22Rv1 (cell line): ENCODE results near the gene RNF214.

Experiments used
- H3K27ac ChIP-seq: fragments of 450-650 bp; 2 replicates; pipeline ENCODE4 v1.5.1; 2017
- CTCF ChIP-seq: fragments of 450-650 bp; IDR thresholded peaks from 2 replicates; pipeline ENCODE4 v1.5.1; 2017; ENCODE audit warnings: mild to moderate bottlenecking
- ZFX ChIP-seq: fragments of 450-650 bp; IDR thresholded peaks from 2 replicates; pipeline ENCODE4 v1.6.1; 2017; ENCODE audit warnings: antibody characterized with exemption, borderline replicate concordance

The RNF214 gene

GRCh38 chr11:117217141-117218084, 15.1 kb upstream of the RNF214 start:
- no peak overlapping the region for H3K27ac ChIP-seq
- TF ChIP-seq CTCF (no peak), ZFX (no peak)

DNA sequence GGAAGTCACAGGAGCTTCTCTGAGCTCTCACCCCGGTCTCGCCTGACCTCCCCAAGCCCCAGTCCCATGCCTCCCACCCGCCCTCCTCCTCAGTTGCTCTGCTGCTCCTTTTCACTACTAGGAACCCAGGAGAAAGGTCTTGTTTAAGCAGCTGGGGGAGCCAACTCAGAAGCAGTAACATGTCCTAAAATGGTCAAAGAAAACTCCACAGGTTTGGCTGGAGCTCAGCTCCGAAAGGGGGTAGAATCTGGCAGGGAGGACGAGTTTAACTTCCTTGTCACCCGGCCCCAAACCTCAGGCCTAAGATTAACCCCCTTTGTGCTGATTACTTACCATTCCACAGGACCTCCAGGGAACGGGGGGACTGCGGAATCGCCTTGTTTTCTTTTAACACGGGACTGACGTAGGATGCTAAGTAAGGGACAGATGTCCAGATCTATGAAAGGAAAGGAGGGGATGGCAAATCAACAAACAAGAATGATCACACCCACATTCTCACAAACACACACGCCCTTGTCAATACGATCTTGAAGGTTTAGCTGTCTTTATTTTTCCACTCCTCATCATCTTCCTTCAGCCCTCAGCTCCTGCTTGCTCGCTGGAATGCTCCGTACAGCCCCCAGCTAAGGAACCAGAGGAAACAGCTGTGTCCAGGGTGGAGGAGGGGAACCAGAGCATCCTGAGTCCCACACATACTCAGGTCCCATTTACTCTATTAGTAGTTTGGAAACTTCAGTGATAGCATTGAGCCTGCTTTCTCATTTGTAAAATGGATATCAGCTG, 14.1 kb upstream of the RNF214 start:
- no peak overlapping the region for H3K27ac ChIP-seq
- TF ChIP-seq CTCF (no peak), ZFX (no peak)

DNA sequence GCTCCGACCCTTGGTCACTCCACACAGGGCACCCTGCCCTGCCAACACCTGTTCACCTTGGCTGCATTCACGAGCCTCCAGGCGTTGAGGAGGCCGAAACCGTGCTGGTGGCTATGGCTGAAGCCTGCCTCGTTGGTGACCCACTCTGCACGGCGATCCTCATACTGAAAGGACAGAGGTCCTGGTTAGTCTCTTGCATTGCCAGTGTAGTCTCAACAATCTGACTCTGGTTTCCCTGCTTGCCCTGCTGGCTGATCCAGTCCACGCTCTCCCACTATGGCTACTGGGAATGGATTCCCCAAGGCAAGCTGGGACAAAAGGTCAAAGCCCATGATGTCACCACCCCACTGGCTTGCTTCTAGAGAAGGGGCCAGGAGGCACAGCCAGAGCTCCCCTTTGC, 13.5 kb upstream of the RNF214 start:
- TF ChIP-seq CTCF (no peak), ZFX (no peak)
- no peak overlapping the region for H3K27ac ChIP-seq

DNA sequence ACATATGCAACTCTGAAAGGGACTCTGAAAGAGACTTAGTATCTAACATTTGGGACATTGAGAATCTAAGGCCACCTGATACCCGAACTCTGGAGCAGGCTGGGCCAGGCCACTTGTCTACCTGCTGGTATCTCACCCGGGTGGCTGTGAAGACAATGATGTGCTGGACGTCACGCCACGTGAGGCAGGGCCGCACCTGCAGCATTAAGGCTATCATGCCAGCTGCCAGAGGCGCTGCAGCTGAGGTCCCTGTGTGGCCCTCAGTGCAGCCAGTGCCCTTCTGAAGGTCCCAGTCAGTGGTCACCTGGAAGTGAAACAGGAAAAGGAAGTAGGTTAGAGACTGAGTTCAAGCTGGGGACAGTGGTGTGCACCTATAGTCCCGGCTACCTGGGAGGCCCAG, 13.0 kb upstream of the RNF214 start:
- H3K27ac ChIP-seq: no peak overlapping the region
- TF ChIP-seq ZFX (no peak), CTCF (no peak)

GRCh38 chr11:117219995-117220394, 12.5 kb upstream of the RNF214 start:
- no peak overlapping the region for H3K27ac ChIP-seq
- TF ChIP-seq ZFX: no peak
- TF ChIP-seq CTCF: no peak

GRCh38 chr11:117220568-117220967, 11.9 kb upstream of the RNF214 start:
- no peak for TF ChIP-seq CTCF
- no peak for TF ChIP-seq ZFX
- H3K27ac ChIP-seq: no peak overlapping the region
